Retinal pigment epithelial cell (primary cell): Measurements from ENCODE around the gene UPB1.

ENCODE experiments used
- DNase-seq: peaks from one replicate; pipeline ENCODE4 v3.0.0-alpha.2; 2010; ENCODE audit warnings: low read depth
- H3K4me3 ChIP-seq: 2 replicates; pipeline ENCODE4 v1.5.1; 2011; ENCODE audit warnings: mild to moderate bottlenecking, low read length, control low read depth, moderate library complexity
- CTCF ChIP-seq: conservative IDR thresholded peaks from 2 replicates; pipeline ENCODE4 v1.5.1; 2011; ENCODE audit warnings: low read depth, low read length, control low read depth, inconsistent platforms

UPB1 gene

GRCh38 chr22:24455751-24456426, 39.2 kb upstream of the UPB1 start:
- H3K4me3 ChIP-seq = no peak overlapping the region
- no peak for TF ChIP-seq CTCF
- DNase-seq = no peak

- DNase-seq = no peak
- TF ChIP-seq CTCF = no peak
- H3K4me3 ChIP-seq = no peak overlapping the region
Measured at GRCh38 chr22:24457894-24458420, 37.2 kb upstream of the UPB1 start.

- no peak for DNase-seq
- TF ChIP-seq CTCF = no peak
- no peak overlapping the region for H3K4me3 ChIP-seq
Measured at GRCh38 chr22:24459911-24460310, 35.2 kb upstream of the UPB1 start.

- no peak overlapping the region for H3K4me3 ChIP-seq
- DNase-seq = no peak
- TF ChIP-seq CTCF = no peak
Measured at GRCh38 chr22:24460418-24461089, 34.6 kb upstream of the UPB1 start.

- TF ChIP-seq CTCF = no peak
- no peak for DNase-seq
- H3K4me3 ChIP-seq = no peak overlapping the region
Measured at GRCh38 chr22:24463071-24463760, 31.9 kb upstream of the UPB1 start.

- H3K4me3 ChIP-seq = no peak overlapping the region
- no peak for TF ChIP-seq CTCF
- peak; percentile 82 for DNase-seq
Measured at GRCh38 chr22:24465566-24465965, 29.6 kb upstream of the UPB1 start.
